NB4 (cell line): Measurements from ENCODE around the gene RBM39.

Experiments used
- MYC ChIP-seq: IDR thresholded peaks from 2 replicates; pipeline ENCODE4 v1.6.1; 2011; ENCODE audit warnings: low read depth, low read length
- POLR2A ChIP-seq: IDR thresholded peaks from 2 replicates; pipeline ENCODE4 v1.6.1; 2011; ENCODE audit warnings: mild to moderate bottlenecking; ENCODE audit not compliant: insufficient read length; ENCODE audit errors: extremely low read depth
- TF ChIP-seq, protein P1 (sequence below): IDR thresholded peaks from one replicate; pipeline ENCODE4 v1.5.1; 2012; ENCODE audit warnings: low read depth, low read length
- TF ChIP-seq, protein P2 (sequence below): IDR thresholded peaks from 2 replicates; pipeline ENCODE4 v1.6.1; 2011; ENCODE audit warnings: low read depth, low read length

DNA sequence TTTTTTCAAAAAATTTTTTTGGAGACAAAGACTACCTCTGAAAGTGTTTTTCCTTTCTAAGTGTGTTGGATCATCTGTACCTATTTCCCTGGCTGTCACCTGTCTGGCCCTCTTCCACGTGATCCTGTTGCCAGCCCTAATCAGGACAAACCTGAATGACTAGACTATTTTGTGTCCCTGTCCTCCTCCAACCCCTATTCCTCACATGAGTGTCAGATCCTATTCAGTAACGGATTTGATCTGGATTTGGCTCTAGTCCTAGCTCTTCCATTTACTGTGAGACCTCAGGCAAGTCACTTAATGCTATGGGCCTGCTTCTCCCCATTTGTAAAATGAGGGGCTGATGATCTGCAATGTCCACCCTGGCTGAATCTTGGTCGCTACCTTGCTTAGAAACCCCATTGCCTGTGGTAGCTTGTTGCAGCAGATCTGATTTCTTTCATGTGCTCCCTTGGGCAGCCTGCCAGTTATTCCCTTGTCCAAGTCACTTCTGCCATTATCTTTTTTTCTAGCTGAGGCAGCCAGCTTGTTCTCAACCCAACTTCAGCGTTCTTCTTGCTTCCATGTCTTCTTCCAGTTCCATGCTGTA lies 34.5 kb upstream of the RBM39 start:
- TF ChIP-seq, protein P1, sequence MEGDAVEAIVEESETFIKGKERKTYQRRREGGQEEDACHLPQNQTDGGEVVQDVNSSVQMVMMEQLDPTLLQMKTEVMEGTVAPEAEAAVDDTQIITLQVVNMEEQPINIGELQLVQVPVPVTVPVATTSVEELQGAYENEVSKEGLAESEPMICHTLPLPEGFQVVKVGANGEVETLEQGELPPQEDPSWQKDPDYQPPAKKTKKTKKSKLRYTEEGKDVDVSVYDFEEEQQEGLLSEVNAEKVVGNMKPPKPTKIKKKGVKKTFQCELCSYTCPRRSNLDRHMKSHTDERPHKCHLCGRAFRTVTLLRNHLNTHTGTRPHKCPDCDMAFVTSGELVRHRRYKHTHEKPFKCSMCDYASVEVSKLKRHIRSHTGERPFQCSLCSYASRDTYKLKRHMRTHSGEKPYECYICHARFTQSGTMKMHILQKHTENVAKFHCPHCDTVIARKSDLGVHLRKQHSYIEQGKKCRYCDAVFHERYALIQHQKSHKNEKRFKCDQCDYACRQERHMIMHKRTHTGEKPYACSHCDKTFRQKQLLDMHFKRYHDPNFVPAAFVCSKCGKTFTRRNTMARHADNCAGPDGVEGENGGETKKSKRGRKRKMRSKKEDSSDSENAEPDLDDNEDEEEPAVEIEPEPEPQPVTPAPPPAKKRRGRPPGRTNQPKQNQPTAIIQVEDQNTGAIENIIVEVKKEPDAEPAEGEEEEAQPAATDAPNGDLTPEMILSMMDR = no peak
- TF ChIP-seq MYC (no peak), POLR2A (no peak)
- TF ChIP-seq, protein P2, sequence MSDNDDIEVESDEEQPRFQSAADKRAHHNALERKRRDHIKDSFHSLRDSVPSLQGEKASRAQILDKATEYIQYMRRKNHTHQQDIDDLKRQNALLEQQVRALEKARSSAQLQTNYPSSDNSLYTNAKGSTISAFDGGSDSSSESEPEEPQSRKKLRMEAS = no peak
